ENCODE data around the gene MORN4.

- TF ChIP-seq POLR2A (IDR thresholded peaks at IDR 0.05; ENCODE audit: low read depth, low read length) (no peak), CTCF (IDR thresholded peaks at IDR 0.05; ENCODE audit: extremely low read depth in 1 of 2, insufficient read depth in 1 of 2, low read depth in 1 of 2, low read length in 2 of 2) (no peak), GATA2 (IDR thresholded peaks at IDR 0.05; ENCODE audit: insufficient read depth, insufficient read length, low read depth, low read length) (peak; percentile 70), MAX (IDR thresholded peaks at IDR 0.05; ENCODE audit: insufficient read depth, insufficient read length) (no peak), EZH2 (IDR thresholded peaks at IDR 0.05; ENCODE audit: borderline replicate concordance, low read depth, low read length, severe bottlenecking) (no peak), JUN (IDR thresholded peaks at IDR 0.05; ENCODE audit: borderline replicate concordance, insufficient read depth, insufficient read length, low read depth) (peak; percentile 84), POLR2AphosphoS5 (IDR thresholded peaks at IDR 0.05; ENCODE audit: insufficient read depth, low read depth, low read length) (peak; percentile 73), MYC (IDR thresholded peaks at IDR 0.05; ENCODE audit: low read depth, low read length) (no peak), FOS (IDR thresholded peaks at IDR 0.05; ENCODE audit: borderline replicate concordance, insufficient read depth, low read length) (peak; percentile 83)
These were observed 58.8 kb downstream of the MORN4 start for GRCh38 chr10:97574374-97575126.

Data from endothelial cell of umbilical vein (primary cell).